ENCODE results near the gene SF3B3. TPM values are rescaled to one million over a fixed set of nuclear protein-coding genes. Genes with fewer than 3 reads are reported as not detected.
A peak's percentile ranks its signal among the peaks of the same experiment; 100 is the strongest.

SF3B3 gene
- total RNA-seq, 1 donor: 142 TPM

- Histone ChIP-seq H4K20me1 (ENCODE audit: insufficient read depth, low read length) (peaks cover 3% of the 10 kb centered on the region), H3K79me2 (ENCODE audit: insufficient read depth, low read length) (no peaks in the 10 kb centered on the region), H3K27me3 (ENCODE audit: insufficient read depth, low read length) (no peaks in the 10 kb centered on the region), H3K36me3 (ENCODE audit: insufficient read depth, low read length) (peaks cover 69% of the 10 kb centered on the region), H3K9me3 (ENCODE audit: low read depth, low read length) (no peaks in the 10 kb centered on the region), H3K4me3 (ENCODE audit: insufficient read depth, low read length) (no peak overlapping the region), H3K4me2 (ENCODE audit: insufficient read depth, low read length) (no peak overlapping the region), H3K4me1 (ENCODE audit: insufficient read depth, low read length) (peaks cover 10% of the 10 kb centered on the region), H3K27ac (ENCODE audit: low read depth, low read length) (no peak overlapping the region), H2AFZ (ENCODE audit: low read length) (no peak overlapping the region)
- DNase-seq (ENCODE audit: insufficient read length, low spot score, missing footprints): no peak
- TF ChIP-seq, protein P1, sequence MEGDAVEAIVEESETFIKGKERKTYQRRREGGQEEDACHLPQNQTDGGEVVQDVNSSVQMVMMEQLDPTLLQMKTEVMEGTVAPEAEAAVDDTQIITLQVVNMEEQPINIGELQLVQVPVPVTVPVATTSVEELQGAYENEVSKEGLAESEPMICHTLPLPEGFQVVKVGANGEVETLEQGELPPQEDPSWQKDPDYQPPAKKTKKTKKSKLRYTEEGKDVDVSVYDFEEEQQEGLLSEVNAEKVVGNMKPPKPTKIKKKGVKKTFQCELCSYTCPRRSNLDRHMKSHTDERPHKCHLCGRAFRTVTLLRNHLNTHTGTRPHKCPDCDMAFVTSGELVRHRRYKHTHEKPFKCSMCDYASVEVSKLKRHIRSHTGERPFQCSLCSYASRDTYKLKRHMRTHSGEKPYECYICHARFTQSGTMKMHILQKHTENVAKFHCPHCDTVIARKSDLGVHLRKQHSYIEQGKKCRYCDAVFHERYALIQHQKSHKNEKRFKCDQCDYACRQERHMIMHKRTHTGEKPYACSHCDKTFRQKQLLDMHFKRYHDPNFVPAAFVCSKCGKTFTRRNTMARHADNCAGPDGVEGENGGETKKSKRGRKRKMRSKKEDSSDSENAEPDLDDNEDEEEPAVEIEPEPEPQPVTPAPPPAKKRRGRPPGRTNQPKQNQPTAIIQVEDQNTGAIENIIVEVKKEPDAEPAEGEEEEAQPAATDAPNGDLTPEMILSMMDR (IDR thresholded peaks at IDR 0.05; ENCODE audit: extremely low read depth, low read depth, low read length): no peak
These were observed 13.4 kb upstream of the SF3B3 start for GRCh38 chr16:70510216-70510615.

GRCh38 chr16:70511833-70512232, 11.8 kb upstream of the SF3B3 start:
- Histone ChIP-seq H2AFZ (ENCODE audit: low read length) (no peak overlapping the region), H3K4me2 (ENCODE audit: insufficient read depth, low read length) (no peak overlapping the region), H3K79me2 (ENCODE audit: insufficient read depth, low read length) (no peaks in the 10 kb centered on the region), H3K4me3 (ENCODE audit: insufficient read depth, low read length) (no peak overlapping the region), H3K9me3 (ENCODE audit: low read depth, low read length) (no peaks in the 10 kb centered on the region), H3K27me3 (ENCODE audit: insufficient read depth, low read length) (no peaks in the 10 kb centered on the region), H3K4me1 (ENCODE audit: insufficient read depth, low read length) (peaks cover 10% of the 10 kb centered on the region), H3K36me3 (ENCODE audit: insufficient read depth, low read length) (peaks cover 75% of the 10 kb centered on the region), H3K27ac (ENCODE audit: low read depth, low read length) (peak overlapping the region; percentile 53), H4K20me1 (ENCODE audit: insufficient read depth, low read length) (peaks cover 3% of the 10 kb centered on the region)
- DNase-seq (ENCODE audit: insufficient read length, low spot score, missing footprints): peak; percentile 21
- TF ChIP-seq, protein P1 (IDR thresholded peaks at IDR 0.05; ENCODE audit: extremely low read depth, low read depth, low read length): no peak

GRCh38 chr16:70512456-70512855, 11.2 kb upstream of the SF3B3 start:
- H3K79me2 ChIP-seq (ENCODE audit: insufficient read depth, low read length): no peaks in the 10 kb centered on the region
- H3K4me2 ChIP-seq (ENCODE audit: insufficient read depth, low read length): no peak overlapping the region
- peak overlapping the region; percentile 53 for H3K27ac ChIP-seq (ENCODE audit: low read depth, low read length)
- TF ChIP-seq, protein P1 (IDR thresholded peaks at IDR 0.05; ENCODE audit: extremely low read depth, low read depth, low read length): no peak
- H3K4me3 ChIP-seq (ENCODE audit: insufficient read depth, low read length): no peak overlapping the region
- H2AFZ ChIP-seq (ENCODE audit: low read length): no peak overlapping the region
- H4K20me1 ChIP-seq (ENCODE audit: insufficient read depth, low read length): peaks cover 3% of the 10 kb centered on the region
- H3K27me3 ChIP-seq (ENCODE audit: insufficient read depth, low read length): no peaks in the 10 kb centered on the region
- peak; percentile 88 for DNase-seq (ENCODE audit: insufficient read length, low spot score, missing footprints)
- peaks cover 10% of the 10 kb centered on the region for H3K4me1 ChIP-seq (ENCODE audit: insufficient read depth, low read length)
- H3K9me3 ChIP-seq (ENCODE audit: low read depth, low read length): no peaks in the 10 kb centered on the region
- peaks cover 75% of the 10 kb centered on the region for H3K36me3 ChIP-seq (ENCODE audit: insufficient read depth, low read length)

- peaks cover 11% of the 10 kb centered on the region for H4K20me1 ChIP-seq (ENCODE audit: insufficient read depth, low read length)
- H3K27ac ChIP-seq (ENCODE audit: low read depth, low read length): peak overlapping the region; percentile 9
- no peaks in the 10 kb centered on the region for H3K9me3 ChIP-seq (ENCODE audit: low read depth, low read length)
- peak; percentile 82 for DNase-seq (ENCODE audit: insufficient read length, low spot score, missing footprints)
- H3K4me3 ChIP-seq (ENCODE audit: insufficient read depth, low read length): no peak overlapping the region
- peaks cover 28% of the 10 kb centered on the region for H3K36me3 ChIP-seq (ENCODE audit: insufficient read depth, low read length)
- peaks cover 51% of the 10 kb centered on the region for H3K79me2 ChIP-seq (ENCODE audit: insufficient read depth, low read length)
- H3K4me2 ChIP-seq (ENCODE audit: insufficient read depth, low read length): peak overlapping the region; percentile 62
- H3K4me1 ChIP-seq (ENCODE audit: insufficient read depth, low read length): peaks cover 28% of the 10 kb centered on the region
- H3K27me3 ChIP-seq (ENCODE audit: insufficient read depth, low read length): no peaks in the 10 kb centered on the region
- TF ChIP-seq, protein P1 (IDR thresholded peaks at IDR 0.05; ENCODE audit: extremely low read depth, low read depth, low read length): no peak
- no peak overlapping the region for H2AFZ ChIP-seq (ENCODE audit: low read length)
These were observed 2.9 kb upstream of the SF3B3 start for GRCh38 chr16:70520612-70521297.
